NCI-H146 (cell line): ENCODE data around the gene TRPC6.

ENCODE experiments used
- DNase-seq: peaks from one replicate; lab custom pipeline; 2025; lab: John Stamatoyannopoulos, UW

The TRPC6 gene

DNA sequence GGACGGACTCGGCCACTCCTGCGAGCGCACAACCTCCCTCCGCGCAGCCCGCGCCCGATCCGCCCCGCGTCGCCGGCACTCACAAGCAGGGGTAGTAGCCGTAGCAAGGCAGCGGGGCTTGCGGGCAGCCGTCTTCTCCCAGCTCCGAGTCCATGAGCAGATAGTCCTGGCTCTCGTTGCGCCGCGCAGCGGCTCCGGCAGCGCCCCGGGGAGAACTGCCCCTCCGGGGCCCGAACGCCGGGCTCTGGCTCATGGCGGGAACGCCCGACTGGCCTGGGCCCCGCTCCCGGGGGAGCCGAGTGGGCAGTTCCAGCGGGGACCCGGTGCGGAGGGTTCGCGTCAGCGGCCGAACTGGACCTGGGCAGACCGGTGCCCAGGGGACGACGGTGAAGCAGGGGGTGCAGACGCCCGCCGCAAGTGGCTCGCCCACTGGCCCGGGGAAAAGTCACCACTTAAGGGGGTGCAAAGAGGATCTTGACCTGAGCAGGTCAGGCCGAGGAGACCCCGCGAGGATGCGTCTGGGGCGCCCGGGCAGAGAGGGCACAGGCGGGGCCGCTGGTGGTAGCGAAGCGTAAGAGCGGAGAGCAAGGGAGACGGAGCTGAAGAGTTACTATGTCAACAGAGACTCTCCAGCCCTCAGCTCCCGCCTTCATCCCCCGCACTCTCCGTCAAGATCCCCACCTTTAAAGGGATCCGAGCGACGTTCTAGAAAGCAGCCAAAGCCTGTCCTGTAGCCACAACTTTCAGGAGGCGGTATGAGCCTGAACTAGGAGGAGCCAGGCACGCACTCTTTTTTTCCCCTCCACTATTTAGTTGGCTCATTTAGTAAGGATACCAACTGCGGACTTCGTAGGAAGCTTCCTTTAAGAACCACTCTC lies at the start of gene TRPC6:
Gene TRPC6, minus strand, starts transcription at position 757 of the 878 bp plus-strand sequence. Its CDS starts 504 bp downstream, at position 253.
- DNase-seq = no peak

DNA sequence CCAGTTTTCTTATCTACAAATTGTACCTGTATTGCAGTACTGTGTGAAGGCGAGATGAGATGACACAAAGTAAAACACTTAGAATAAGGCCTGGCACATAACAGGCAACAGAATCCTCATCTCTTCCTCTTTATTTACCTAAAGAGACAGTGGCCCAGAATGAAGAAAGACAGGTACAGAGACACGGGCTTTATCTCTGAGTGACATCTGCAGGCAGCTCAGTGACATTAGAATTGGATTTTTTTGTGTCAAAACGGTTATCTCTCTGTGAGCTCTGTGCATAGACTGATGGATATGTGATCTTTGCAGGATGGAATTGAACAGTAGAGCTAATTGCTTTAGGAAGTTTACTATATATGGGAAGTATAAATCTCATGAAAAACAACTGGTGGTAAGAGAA lies 36.2 kb upstream of the TRPC6 start:
- DNase-seq = no peak

DNA sequence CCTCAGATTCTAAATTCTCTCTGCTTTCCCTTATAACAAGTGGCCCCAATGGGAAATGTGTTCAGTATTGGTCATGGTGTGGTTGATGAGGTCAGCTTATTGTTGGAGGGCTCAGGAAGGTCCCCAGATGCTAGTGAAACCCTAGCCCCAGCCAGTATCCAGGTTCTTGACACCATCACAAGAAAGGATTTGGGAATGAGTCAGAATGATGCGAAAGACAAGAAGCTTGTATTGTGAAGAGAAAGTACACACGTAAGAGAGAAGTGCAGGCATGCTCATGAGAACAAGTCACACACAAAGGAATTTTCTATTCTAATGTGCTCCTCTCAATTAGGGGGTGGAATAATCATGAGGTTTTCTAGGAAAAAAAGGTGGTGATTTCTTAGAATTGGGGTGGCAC lies 34.9 kb upstream of the TRPC6 start:
- DNase-seq = no peak

DNA sequence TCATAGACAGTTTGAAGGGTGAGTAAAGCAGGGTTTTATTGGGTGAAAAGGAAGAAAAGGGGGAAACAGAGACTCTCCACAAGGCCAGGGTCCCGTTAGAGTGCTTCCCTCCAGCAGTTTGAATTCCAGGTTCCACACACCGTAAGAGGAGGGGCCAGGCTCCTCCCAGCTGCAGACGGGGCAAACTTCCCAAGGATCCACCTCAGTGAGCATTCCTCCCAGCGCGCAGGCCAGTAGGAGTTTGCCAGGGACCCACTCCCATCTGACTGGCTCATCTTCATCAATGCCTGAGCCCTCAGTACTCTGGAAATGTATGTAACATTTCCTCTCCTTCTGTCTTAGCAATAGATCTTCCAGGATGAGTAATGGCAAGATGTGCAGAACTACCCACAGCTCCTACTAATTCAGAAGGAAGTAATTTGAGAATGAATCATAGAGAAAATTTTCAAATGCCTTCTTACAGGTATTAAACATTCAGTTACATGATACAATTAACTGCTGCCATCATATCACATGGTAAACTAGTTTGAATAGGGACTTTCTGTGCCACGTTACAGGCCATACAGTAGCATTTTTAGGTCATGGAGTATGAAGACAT lies 34.0 kb upstream of the TRPC6 start:
- no peak for DNase-seq

DNA sequence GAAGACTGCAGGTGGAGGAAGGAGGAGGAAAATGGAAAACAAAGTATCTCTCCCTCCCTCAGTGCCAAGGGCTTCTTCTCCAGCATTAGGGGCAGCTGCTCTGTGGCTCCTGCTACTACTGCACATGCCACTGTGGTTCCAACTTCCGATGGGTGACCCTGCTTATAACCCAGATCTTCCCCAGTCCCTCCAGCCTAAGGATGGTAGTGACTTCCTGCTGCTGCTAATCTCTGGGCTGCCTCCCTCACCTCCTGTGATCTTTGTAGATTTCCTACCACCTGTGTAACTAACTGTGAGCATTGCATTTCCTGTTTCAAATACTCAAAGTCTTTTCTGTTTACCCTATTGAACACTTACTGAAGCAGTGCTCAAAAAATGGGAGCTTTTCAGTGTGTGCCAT lies 28.7 kb upstream of the TRPC6 start:
- DNase-seq = no peak

DNA sequence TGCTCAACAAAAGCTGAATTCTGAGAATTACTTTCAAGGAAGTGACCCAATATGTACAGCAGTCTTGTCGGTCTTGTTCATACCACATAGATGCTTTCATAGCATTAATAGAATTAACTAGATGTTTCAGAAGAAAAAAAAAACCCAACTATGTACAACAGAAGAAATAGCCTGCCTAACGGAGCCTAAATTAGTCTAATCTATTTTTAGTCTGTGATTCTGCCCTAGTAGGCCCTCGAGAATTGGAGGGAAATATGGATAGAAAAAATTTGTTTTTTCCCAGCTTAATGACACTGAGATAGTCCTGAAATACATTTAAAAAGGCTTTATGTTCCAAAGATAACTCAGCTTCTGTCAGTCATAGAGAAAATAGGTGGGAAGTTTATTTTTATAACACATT lies 17.1 kb upstream of the TRPC6 start:
- no peak for DNase-seq

DNA sequence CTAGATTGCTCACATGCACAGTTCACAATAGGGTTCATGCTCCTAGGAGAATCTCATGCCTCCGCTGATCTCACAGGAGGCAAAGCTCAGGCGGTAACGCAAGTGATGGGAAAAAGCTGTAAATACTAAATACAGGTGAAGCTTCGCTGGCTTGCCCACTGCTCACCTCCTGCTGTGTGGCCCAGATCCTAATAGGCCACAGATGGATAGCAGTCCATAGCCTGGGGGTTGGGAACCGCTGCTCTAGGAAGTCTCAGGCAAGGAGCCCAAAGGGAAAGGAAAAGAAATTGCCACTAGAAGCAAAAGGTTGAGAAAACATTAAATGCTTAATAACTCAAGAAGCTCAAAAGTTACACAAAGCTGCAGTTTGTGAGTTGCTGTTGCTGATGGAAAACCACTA lies 3.2 kb upstream of the TRPC6 start:
- no peak for DNase-seq

DNA sequence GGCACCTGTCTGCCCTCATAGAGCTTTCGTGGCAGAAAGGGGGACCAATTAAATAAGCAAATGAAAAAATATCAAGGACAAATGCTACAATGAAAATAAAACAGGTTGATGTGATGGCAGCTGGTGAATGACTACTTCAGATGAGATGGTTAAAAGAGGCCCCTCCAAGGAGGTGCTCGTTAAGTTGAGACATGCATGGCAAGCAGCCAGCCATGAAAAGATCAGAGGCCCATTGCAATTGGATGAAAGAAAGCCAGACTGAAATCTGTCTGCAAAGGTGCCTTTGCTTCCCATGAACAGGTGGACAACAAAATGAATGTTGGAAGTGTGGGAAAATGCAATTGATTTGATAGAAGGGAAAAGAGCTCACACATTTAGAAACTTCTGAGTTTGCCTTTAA lies 848 bp upstream of the TRPC6 start:
- DNase-seq = no peak

DNA sequence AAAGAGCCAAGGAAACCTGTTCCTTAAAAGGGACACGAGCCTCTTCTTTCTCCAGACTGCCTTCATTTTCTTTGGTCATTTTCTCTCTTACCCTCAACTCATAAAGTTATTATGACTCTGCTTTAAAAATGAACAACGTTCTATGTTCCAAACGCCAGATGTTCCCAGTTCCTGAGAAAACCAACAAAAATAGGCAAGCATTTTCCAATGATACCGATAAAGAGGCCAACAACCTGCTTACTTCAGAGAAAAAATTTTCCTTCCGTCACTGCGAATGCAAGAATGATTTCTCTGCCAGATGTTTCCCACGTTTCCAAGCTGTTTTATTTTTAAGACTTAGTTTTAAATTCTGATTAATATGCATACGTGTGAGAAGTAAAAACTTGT lies 315 bp upstream of the TRPC6 start:
- DNase-seq = no peak

DNA sequence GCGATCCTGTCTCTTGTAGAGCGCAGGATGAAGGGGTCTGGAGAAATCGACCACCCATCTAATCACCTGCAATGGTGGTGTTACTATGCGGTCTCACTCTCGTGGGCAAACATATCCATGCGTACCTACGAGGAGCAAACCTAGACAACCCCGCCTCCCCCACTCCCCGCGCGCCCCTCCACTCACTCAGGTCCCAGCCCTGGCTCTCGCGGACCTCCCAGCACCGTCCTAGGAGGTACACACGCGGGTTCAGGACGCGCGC lies 887 bp downstream of the TRPC6 start:
- DNase-seq = no peak

DNA sequence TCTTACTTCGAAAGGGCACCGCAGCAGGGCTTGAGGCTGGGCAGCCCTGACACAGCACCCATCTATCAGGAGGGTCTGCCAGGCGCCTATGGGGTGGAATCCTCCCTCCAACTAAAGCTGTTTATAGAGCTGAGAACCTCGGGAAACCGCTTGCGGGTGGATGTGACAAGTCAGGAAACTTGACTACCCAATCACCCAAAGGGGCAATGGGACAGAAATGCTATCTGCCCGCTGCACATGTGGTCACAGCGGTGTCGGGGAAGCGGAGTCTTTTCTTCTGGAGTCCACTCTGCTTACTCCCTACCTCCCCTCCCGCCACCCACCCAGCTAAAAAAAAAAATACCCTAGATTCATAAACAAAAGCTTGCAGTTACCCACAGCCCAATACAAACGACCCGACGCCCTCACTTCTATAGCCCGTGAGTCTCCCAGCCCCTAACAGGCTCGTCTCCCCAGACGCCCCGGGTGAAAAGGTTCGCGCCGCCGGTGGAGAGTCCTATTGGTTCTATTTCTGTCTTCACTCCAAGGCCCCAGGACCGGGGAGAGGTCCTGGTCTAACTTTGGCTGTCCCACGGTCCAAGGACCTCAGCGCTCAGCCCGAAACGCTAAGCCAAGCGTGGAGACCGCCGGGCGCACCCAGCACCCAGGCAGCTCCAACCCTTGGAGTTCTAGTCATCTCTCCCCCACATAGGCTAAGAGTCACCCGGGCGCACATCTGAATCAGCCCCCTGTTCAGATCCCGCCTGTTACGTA lies 1.4 kb downstream of the TRPC6 start:
- no peak for DNase-seq

DNA sequence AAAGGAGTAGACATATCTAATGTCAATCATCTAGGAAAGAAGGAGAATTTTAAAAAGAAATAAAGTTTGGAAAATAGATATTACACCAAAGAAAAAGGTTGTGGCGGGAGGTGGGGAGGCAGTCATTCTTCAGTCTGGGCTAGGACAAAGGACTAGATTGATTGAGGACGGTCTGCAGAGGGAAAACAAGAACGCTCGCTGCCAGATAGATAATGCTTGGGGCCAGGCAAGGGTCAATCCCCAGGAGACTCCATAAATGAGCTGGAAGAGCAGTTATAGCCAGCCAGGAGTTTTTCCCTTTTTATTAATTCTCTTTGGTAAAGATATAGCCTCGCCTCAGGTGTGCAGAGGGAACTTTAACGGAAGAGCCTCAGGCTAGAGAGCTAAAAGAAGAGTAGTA lies 6.3 kb downstream of the TRPC6 start:
- no peak for DNase-seq

DNA sequence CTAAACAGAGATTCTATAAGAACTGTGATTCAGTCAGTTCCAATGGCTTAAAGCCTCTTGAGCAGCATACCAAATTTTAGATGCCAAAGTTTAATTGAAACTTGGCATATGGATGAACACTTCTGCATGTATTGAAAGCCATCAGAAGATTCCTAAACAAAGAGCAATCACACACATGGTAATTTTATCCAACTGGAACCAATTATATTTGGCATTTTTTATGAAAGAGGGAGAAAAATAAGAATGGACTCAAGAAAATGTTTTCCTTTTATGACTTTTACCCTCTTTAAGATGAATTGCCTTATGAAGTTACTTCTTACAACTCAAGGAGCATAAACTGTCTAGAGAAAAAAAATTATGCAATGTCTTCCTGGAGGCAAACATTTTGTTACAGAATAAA lies 7.4 kb downstream of the TRPC6 start:
- DNase-seq = no peak

DNA sequence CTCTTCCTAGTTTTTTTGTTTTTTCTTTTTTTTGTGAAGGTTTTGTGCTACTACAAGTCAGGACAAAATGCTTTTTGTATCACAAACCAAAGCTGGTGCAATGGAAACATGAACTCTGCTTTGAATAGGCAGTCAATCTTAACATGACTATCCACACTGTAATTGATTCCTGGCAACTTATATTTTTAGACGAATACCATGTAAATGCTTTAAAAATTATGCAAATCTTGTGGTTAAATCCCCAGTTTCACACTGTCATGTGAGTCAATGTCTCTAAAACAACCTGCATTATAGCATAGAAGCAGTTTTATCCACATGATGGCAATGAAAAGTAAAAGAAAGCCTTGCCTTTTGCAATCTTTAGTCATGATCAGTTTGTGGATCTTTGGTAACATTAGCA lies 8.9 kb downstream of the TRPC6 start:
- DNase-seq = no peak

DNA sequence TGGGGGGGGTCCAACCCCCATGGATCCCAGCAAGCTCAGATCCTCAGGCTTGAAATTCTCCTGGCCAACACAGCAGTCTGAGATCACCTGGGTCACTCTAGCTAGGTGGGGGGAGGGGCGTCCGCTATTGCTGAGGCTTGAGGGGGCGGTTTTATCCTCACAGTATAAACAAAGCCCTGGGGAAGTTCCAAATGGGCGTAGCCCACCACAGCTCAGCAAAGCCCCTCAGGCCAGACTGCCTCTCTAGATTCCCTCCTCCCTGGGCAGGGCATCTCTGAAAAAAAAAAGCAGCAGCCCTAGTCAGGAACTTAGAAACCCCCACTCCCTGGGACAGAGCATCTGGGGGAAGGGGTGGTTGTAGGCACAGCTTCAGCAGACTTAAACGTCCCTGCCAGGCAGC lies 16.7 kb downstream of the TRPC6 start:
- DNase-seq = no peak

DNA sequence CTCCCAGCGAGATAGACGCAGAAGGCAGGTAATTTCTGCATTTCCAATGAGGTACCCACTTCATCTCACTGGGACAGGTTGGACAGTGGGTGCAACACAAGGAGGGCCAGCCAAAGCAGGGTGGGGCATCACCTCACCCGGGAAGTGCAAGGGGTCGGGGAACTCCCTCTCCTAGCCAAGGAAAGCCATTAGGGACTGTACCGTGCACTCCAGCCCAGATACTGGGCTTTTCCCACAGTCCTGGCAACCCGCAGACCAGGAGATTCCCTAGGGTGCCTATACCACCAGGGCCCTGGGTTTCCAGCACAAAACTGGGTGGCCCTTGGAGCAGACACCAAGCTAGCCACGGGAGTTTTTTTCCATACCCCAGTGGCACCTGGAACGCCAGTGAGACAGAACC lies 17.2 kb downstream of the TRPC6 start:
- no peak for DNase-seq

DNA sequence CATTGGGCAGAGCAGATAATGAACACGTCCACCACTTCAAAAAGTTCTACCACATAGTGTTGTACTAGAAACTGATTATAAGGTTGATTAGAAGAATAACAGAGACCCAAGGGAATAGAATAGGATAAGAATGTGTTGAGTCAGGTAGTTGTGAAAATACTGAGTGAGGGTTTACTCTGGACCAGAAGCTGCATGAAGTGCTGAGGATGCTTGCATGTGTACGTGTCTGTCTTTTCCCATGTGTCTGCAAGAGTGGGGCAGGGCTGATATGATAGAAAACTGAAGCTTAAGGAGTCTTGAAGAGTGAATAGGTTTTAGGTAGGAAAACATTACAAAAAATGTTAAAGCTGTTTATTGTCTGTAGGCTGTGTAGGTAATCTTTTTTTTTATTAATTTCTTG lies 20.6 kb downstream of the TRPC6 start:
- DNase-seq = no peak

DNA sequence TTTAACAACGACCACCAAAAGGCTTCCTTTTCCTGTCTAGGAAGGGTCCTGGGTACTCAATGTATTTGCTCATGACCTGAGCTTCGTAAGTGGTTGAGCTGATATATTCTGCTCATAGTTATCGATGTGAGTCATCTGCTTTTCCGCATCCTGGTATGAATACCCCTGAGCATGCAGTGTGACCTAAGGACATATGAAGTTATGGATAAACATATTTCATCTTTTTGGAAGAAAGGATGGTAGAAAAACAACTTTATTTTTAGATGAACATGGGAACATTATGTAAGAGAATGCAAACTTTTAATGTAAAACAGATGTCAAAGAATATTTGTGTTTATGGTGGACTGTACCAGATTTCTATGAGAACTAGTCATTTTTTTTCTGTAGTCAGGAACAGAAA lies 28.4 kb downstream of the TRPC6 start:
- DNase-seq = no peak

DNA sequence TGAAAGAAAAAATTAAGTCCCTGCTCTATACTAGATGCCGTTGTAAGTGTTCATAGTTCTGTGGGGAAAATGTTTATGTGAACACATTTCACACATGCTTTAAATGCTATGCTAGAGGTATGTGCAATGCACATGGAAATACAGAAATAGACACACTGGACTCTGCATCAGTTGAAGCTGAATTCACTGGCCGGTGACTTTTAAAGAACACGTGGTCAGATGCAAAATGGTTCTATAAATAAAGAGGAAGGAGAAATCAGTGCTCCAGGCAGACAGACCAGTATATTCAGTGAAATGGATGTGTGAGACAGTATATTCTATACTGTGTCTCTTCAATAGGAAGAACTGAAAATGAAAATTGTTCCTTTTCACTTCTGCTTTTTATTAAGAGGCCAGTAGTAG lies 29.9 kb downstream of the TRPC6 start:
- DNase-seq = no peak

DNA sequence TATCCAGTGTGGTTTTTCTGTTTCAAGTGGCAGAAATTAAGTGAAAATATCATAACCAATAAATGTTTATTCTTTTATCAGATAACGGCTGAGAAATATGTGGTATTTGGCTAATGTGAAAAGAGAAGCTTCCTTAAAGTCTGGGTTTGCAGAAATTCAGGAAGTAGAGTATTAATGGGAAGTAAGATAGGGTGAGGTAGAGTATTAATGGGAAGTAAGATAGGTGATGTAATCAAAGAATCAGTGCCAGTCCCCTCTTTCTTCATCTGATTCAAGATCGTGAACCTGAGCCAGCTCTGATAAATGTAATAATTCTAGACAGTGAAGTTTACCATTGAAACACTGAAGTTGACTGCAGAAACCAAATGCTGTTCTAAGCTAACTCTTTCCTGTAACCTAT lies 30.9 kb downstream of the TRPC6 start:
- DNase-seq = no peak

DNA sequence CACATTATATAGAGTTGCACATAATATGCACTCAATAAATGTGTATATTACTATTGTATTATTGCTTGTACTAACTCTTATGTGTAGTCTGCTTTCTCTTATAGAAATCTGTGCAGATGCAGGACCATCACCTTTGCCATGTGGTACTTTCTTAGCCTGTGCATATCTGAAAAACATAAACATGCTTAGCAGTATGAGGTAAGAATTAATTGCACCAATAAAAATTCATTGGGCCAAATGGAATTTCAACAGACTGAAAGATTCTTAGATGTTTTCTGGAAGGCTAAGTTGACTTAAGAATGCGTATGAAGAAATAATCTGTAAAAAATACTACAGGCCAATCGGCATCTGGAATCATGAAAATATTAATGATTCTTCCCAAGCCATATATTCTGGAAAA lies 55.3 kb downstream of the TRPC6 start:
- DNase-seq = no peak

DNA sequence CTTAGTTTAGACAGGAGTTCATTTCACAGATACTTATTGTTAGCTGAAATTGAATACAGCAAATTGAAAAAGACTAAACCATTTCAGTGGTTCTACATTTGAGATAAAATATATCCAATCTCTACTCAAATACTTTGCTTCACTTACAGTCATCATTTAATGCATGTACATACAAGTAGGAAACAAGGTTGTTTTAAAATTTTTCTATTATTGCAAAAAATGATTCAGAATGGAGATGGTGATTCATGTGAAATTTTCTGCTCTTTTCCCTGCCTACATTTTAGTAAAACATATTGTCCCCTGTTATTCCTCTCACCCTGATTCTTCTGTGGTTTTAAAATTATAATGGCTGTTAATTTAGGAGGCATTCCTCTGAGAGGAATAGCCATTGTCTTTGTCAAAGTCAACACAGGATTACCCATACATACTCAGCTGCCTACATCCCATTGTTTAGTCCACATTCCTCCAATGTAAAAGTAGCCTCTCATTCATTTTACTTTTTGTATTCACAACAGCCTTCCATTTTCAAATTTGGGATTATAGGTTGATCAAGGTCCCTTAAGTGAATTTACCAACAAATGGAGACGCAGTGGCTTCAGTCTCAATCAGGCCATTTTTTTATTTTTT lies 60.1 kb downstream of the TRPC6 start:
- no peak for DNase-seq

DNA sequence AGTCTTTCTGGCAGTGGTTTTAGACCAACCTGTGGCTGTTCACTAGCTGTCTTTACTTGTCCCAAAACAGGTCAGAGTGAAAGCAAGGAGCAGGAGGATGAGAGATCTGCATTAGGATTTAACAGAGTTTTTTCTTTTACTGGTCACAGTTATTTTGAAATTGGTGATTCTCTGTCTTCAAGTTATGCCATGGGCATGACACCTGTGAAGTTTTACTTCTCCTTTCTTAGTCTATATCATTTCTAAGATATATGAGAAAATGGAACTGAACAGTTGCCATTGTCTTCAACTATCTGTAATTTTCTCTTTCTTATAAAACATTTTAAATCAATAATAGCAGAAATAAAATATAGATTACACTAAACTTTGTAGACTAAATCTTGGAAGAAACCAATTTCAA lies 60.6 kb downstream of the TRPC6 start:
- no peak for DNase-seq
